OCI-LY3 (cell line): ENCODE measurements around the gene TRABD2B.

Experiments
- EZH2phosphoT487 ChIP-seq: fragments of 200-600 bp; shearing (Covaris generic); IDR thresholded peaks from 2 replicates; pipeline ENCODE4 v1.6.1; 2018; ENCODE audit warnings: antibody characterized with exemption, mixed run types, low read depth
- TF ChIP-seq, protein P1 (sequence below): fragments of 200-600, 300-600 bp; sonication (generic); IDR thresholded peaks from 2 replicates; pipeline ENCODE4 v1.5.1; 2014; ENCODE audit warnings: antibody characterized with exemption, low read length, low read depth

GRCh38 chr1:47972864-47973432, 24.2 kb downstream of the TRABD2B start:
- TF ChIP-seq EZH2phosphoT487: no peak
- TF ChIP-seq, protein P1, sequence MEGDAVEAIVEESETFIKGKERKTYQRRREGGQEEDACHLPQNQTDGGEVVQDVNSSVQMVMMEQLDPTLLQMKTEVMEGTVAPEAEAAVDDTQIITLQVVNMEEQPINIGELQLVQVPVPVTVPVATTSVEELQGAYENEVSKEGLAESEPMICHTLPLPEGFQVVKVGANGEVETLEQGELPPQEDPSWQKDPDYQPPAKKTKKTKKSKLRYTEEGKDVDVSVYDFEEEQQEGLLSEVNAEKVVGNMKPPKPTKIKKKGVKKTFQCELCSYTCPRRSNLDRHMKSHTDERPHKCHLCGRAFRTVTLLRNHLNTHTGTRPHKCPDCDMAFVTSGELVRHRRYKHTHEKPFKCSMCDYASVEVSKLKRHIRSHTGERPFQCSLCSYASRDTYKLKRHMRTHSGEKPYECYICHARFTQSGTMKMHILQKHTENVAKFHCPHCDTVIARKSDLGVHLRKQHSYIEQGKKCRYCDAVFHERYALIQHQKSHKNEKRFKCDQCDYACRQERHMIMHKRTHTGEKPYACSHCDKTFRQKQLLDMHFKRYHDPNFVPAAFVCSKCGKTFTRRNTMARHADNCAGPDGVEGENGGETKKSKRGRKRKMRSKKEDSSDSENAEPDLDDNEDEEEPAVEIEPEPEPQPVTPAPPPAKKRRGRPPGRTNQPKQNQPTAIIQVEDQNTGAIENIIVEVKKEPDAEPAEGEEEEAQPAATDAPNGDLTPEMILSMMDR: peak; percentile 39
